MCF 10A (cell line): ENCODE results near the gene ARHGAP23. TPM values are rescaled to one million over a fixed set of nuclear protein-coding genes. Genes with fewer than 3 reads are reported as not detected.

ENCODE experiments used
- BruUV-seq: library from RNA; stranded (reverse); fragments of 400-500 nt; replicated peaks from 2 replicates; lab custom pipeline; 2021; lab: Mats Ljungman, UMichigan
- CTCF ChIA-PET: fragments of 300-600 bp; sonication (Branson Sonifier 250); formaldehyde crosslinking; extraction: SDS; loops from one replicate; lab custom pipeline; 2021; ENCODE audit warnings: antibody characterized with exemption, inconsistent platforms; lab: Yijun Ruan, JAX
- POLR2A ChIA-PET: fragments of 300-600, 350-650 bp; sonication (Branson Sonifier 250); formaldehyde crosslinking; extraction: SDS; loops from one replicate; lab custom pipeline; 2020; ENCODE audit warnings: antibody characterized with exemption, inconsistent platforms; lab: Yijun Ruan, JAX
- DNase-seq: peaks from one replicate; pipeline ENCODE4 v3.0.0-alpha.2; 2018; ENCODE audit not compliant: unreplicated experiment
- H3K27ac Mint-ChIP-seq: one replicate; pipeline ENCODE4 v1.8.0; 2022; ENCODE audit warnings: mild to moderate bottlenecking, low read depth, mixed read lengths; ENCODE audit not compliant: unreplicated experiment
- H3K27me3 Mint-ChIP-seq: one replicate; pipeline ENCODE4 v1.8.0; 2022; ENCODE audit warnings: mixed read lengths; ENCODE audit not compliant: insufficient read depth, unreplicated experiment
- H3K36me3 Mint-ChIP-seq: one replicate; pipeline ENCODE4 v1.8.0; 2022; ENCODE audit warnings: mild to moderate bottlenecking, moderate library complexity, mixed read lengths; ENCODE audit not compliant: insufficient read depth, unreplicated experiment
- H3K4me1 Mint-ChIP-seq: one replicate; pipeline ENCODE4 v1.8.0; 2022; ENCODE audit warnings: mixed read lengths; ENCODE audit not compliant: insufficient read depth, unreplicated experiment
- H3K4me3 Mint-ChIP-seq: one replicate; pipeline ENCODE4 v1.8.0; 2022; ENCODE audit warnings: mild to moderate bottlenecking, moderate library complexity, mixed read lengths; ENCODE audit not compliant: unreplicated experiment
- H3K9me3 Mint-ChIP-seq: one replicate; pipeline ENCODE4 v1.8.0; 2022; ENCODE audit warnings: mixed read lengths; ENCODE audit not compliant: unreplicated experiment
- intact Hi-C: fragments of 100-400 bp; cut with micrococcal nuclease; formaldehyde crosslinking; loops from 2 replicates; pipeline ENCODE4 v1.14.1; 2022
- total RNA-seq: library from RNA; stranded (reverse); gene quantifications from 2 replicates; pipeline ENCODE4 v1.2.3, GENCODE V29; 2022
- TF ChIP-seq, protein P1 (sequence below): fragments of 200-600 bp; IDR thresholded peaks from one replicate; pipeline ENCODE4 v1.8.0; 2022; ENCODE audit warnings: antibody characterized with exemption, mild to moderate bottlenecking; ENCODE audit not compliant: unreplicated experiment

Gene ARHGAP23
- total RNA-seq, 1 experiment from 2014 or later = 23.2 TPM

DNA sequence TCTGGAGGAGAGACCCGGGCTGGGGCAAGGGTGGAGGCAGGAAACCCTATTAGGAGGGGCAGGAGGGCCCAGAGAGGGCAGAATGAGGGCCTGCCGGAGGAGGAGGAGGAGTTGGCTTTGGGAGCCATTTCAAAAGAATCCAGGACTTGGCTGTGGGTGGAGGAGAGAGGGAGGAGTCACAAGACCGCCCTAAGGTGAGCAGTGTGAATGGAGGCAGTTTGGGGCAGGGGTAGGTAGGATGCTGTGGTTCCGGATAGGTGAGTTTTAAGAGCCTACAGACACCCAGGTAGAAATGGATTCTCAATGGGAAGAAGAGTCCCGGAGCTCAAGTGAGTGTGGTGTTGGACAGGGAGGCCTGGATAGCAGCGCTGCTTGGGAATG lies 80.3 kb downstream of the ARHGAP23 start:
- no peak overlapping the region for H3K4me3 Mint-ChIP-seq
- POLR2A ChIA-PET = interaction anchor here (0.6 kb wide), 1 partner anchor 304 kb away, joined by 4 read pairs; no protein-coding TSS in a partner anchor
- H3K36me3 Mint-ChIP-seq = peaks cover 6% of the 10 kb centered on the region
- DNase-seq = no peak
- CTCF ChIA-PET = interaction anchor here (0.5 to 0.6 kb wide), 2 partner anchors 69 to 222 kb away, joined by 3 read pairs; no protein-coding TSS in a partner anchor
- BruUV-seq = no TSS peak
- H3K27me3 Mint-ChIP-seq = peaks cover 9% of the 10 kb centered on the region
- intact Hi-C loops = no loop called here
- no peaks in the 10 kb centered on the region for H3K9me3 Mint-ChIP-seq
- TF ChIP-seq, protein P1, sequence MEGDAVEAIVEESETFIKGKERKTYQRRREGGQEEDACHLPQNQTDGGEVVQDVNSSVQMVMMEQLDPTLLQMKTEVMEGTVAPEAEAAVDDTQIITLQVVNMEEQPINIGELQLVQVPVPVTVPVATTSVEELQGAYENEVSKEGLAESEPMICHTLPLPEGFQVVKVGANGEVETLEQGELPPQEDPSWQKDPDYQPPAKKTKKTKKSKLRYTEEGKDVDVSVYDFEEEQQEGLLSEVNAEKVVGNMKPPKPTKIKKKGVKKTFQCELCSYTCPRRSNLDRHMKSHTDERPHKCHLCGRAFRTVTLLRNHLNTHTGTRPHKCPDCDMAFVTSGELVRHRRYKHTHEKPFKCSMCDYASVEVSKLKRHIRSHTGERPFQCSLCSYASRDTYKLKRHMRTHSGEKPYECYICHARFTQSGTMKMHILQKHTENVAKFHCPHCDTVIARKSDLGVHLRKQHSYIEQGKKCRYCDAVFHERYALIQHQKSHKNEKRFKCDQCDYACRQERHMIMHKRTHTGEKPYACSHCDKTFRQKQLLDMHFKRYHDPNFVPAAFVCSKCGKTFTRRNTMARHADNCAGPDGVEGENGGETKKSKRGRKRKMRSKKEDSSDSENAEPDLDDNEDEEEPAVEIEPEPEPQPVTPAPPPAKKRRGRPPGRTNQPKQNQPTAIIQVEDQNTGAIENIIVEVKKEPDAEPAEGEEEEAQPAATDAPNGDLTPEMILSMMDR = no peak
- H3K27ac Mint-ChIP-seq = no peak overlapping the region
- peaks cover 7% of the 10 kb centered on the region for H3K4me1 Mint-ChIP-seq

DNA sequence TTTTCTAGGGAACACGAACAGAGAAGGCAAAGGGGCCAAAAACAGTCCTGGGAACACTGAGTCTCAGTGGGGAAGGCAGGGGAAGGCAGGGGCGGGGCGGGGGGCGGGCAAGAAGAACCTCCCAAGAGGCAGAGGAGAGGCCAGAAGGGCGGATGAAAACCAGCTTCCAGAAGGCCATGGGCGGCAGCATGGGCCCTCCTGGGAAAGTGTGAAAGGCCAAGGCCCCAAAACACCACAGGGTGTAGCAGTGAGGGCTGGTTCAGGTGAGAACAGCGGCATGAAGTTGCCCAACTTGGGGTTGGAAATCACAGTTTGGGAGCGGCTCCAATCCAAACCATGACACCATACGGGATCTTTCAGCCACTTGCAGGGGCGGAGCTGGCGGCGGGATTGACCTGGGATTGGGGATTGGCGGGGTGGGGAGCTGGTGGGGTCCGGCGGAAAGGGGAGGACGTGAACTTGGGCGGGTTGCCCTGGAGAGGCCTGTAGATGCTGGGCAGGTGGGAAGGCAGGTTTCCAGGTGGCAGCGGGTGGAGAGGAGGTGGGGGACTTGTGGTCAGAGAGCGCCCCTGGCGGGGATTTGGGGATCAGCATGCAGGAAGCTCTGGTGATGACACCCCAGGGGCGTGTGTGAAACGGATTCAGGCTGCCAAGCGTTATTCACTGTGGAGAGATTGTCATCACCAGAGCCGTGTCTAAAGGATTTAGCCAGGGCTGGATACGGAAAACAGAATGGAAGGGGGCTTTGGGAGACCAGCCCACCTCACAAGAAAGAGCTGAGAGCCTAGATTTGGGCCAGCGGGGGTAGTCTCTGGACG lies 80.9 kb downstream of the ARHGAP23 start:
- peaks cover 7% of the 10 kb centered on the region for H3K4me1 Mint-ChIP-seq
- no peaks in the 10 kb centered on the region for H3K9me3 Mint-ChIP-seq
- ChIA-PET CTCF (interaction anchor here (0.6 to 0.7 kb wide), 5 partner anchors 11 to 280 kb away, joined by 3 read pairs; no protein-coding TSS in a partner anchor), POLR2A (interaction anchor here (0.6 kb wide), 1 partner anchor 303 kb away, joined by 4 read pairs; no protein-coding TSS in a partner anchor)
- H3K27ac Mint-ChIP-seq = no peak overlapping the region
- intact Hi-C loops = no loop called here
- TF ChIP-seq, protein P1 = peak; percentile 52
- peaks cover 6% of the 10 kb centered on the region for H3K36me3 Mint-ChIP-seq
- H3K27me3 Mint-ChIP-seq = peaks cover 9% of the 10 kb centered on the region
- no peak overlapping the region for H3K4me3 Mint-ChIP-seq
- peak; percentile 60 for DNase-seq
- BruUV-seq = no TSS peak

DNA sequence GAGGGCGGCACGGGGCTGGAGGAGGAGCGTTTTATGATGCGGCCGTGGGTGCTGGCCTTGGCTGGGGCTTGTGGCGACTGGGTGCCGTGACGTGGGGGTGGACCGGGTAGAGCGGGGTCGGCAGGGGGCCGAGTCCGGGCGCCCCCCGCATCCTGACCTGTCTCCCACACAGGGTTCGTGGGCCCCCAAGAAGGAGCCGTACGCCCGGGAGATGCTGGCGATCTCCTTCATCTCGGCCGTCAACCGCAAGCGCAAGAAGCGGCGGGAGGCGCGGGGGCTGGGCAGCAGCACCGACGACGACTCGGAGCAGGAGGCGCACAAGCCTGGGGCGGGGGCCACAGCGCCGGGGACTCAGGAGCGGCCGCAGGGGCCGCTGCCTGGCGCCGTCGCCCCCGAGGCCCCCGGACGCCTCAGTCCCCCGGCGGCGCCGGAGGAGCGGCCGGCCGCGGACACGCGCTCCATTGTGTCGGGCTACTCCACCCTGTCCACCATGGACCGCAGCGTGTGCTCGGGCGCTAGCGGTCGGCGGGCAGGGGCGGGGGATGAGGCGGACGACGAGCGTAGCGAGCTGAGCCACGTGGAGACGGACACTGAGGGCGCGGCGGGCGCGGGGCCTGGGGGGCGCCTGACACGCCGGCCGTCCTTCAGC lies 81.6 kb downstream of the ARHGAP23 start:
- POLR2A ChIA-PET = no interaction called here
- Mint-ChIP-seq H3K4me1 (peaks cover 7% of the 10 kb centered on the region), H3K9me3 (no peaks in the 10 kb centered on the region), H3K4me3 (no peak overlapping the region), H3K36me3 (peaks cover 6% of the 10 kb centered on the region), H3K27me3 (peaks cover 9% of the 10 kb centered on the region), H3K27ac (no peak overlapping the region)
- DNase-seq = no peak
- CTCF ChIA-PET = interaction anchor here (0.6 to 0.7 kb wide), 4 partner anchors 12 to 279 kb away, joined by 3 read pairs; no protein-coding TSS in a partner anchor
- no TSS peak for BruUV-seq
- intact Hi-C loops = no loop called here
- TF ChIP-seq, protein P1 = no peak

DNA sequence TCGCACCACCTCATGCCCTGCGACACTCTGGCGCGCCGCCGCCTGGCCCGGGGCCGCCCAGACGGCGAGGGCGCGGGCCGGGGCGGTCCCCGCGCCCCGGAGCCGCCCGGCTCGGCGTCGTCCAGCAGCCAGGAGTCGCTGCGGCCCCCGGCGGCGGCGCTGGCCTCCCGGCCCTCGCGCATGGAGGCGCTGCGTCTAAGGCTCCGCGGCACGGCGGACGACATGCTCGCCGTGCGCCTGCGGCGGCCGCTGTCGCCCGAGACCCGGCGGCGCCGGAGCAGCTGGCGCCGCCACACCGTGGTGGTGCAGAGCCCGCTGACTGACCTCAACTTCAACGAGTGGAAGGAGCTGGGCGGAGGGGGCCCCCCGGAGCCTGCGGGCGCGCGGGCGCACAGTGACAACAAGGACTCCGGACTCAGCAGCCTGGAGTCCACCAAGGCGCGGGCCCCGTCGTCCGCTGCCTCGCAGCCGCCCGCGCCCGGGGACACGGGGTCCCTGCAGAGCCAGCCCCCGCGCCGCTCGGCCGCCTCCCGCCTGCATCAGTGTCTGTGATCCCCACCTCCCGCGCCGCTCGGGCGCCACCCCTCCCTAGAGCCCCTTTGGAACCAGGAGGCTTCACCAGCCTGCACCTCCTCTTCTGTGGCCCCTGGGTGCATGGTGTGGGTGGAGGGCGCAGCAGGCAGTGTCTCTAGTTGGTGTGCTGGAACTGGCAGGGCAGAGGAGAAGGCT lies 82.3 kb downstream of the ARHGAP23 start:
- Mint-ChIP-seq H3K4me1 (peaks cover 7% of the 10 kb centered on the region), H3K4me3 (no peak overlapping the region), H3K9me3 (no peaks in the 10 kb centered on the region), H3K27ac (no peak overlapping the region), H3K36me3 (peaks cover 6% of the 10 kb centered on the region), H3K27me3 (peaks cover 9% of the 10 kb centered on the region)
- CTCF ChIA-PET = no interaction called here
- intact Hi-C loops = no loop called here
- POLR2A ChIA-PET = no interaction called here
- TF ChIP-seq, protein P1 = no peak
- DNase-seq = no peak
- BruUV-seq = no TSS peak
